Measurements from ENCODE around the gene ZNF646.

DNA sequence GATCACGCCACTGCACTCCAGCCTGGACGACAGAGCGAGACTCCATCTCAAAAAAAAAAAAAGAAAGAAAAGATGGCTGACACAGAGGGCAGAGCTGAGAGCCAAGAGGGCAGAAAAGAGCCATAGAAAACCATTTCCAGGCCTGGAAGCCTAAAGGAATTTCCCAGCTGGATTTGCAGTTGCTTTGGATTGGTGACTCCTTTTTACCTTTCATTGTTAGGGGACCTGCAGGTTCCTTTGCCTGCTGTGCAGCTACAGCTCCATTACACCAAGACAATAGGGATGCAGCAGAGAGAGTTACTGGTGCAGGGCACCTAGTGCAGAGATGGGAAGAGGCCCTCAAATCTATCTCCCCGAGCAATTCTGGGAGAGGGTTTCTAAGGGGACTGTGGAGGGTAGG is 18.6 kb upstream of the ZNF646 start:
- TF ChIP-seq, protein P1, sequence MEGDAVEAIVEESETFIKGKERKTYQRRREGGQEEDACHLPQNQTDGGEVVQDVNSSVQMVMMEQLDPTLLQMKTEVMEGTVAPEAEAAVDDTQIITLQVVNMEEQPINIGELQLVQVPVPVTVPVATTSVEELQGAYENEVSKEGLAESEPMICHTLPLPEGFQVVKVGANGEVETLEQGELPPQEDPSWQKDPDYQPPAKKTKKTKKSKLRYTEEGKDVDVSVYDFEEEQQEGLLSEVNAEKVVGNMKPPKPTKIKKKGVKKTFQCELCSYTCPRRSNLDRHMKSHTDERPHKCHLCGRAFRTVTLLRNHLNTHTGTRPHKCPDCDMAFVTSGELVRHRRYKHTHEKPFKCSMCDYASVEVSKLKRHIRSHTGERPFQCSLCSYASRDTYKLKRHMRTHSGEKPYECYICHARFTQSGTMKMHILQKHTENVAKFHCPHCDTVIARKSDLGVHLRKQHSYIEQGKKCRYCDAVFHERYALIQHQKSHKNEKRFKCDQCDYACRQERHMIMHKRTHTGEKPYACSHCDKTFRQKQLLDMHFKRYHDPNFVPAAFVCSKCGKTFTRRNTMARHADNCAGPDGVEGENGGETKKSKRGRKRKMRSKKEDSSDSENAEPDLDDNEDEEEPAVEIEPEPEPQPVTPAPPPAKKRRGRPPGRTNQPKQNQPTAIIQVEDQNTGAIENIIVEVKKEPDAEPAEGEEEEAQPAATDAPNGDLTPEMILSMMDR (IDR thresholded peaks at IDR 0.05) = no peak
- TF ChIP-seq POLR2A (IDR thresholded peaks at IDR 0.05) (no peak), POLR2AphosphoS5 (IDR thresholded peaks at IDR 0.05; ENCODE audit: insufficient read depth in 1 of 2, low read depth in 1 of 2) (no peak)

All from vagina (tissue), 2 donors.